Colonic mucosa (tissue), 4 donors: Measurements from ENCODE around the gene LRP1B. TPM values are rescaled to one million over a fixed set of nuclear protein-coding genes. Genes with fewer than 3 reads are reported as not detected.

Experiments
- DNase-seq: peaks from one replicate; pipeline ENCODE4 v3.0.0-alpha.2; 2020
- H3K27ac ChIP-seq: fragments of 200-600 bp; one replicate; pipeline ENCODE4 v1.8.0; 2021
- H3K27me3 ChIP-seq: fragments of 200-600 bp; one replicate; pipeline ENCODE4 v1.8.0; 2021
- H3K36me3 ChIP-seq: fragments of 200-600 bp; one replicate; pipeline ENCODE4 v1.8.0; 2021
- H3K4me1 ChIP-seq: fragments of 200-600 bp; one replicate; pipeline ENCODE4 v1.8.0; 2021; ENCODE audit warnings: mild to moderate bottlenecking
- H3K4me3 ChIP-seq: fragments of 200-600 bp; one replicate; pipeline ENCODE4 v1.8.0; 2021
- H3K9ac ChIP-seq, 2 donors: one replicate each; pipeline ENCODE4 v1.7.0; 2013; ENCODE audit warnings: control low read depth in 2 of 2, low read depth in 2 of 2, low read length in 2 of 2
- H3K9me3 ChIP-seq: fragments of 200-600 bp; one replicate; pipeline ENCODE4 v1.8.0; 2021
- intact Hi-C: fragments of 100-400 bp; cut with DNase I; formaldehyde crosslinking; loops from one replicate; pipeline ENCODE4 v1.14.1; 2022
- total RNA-seq, 2 donors: library from RNA; stranded (reverse); fragmentation: NEBNext Ultra II Directional in 1 of 2; extraction: Animal tissue kit (Norgen Biotek cat#: 25700) in 1 of 2; gene quantifications; one replicate each; pipeline ENCODE4 v1.2.1, GENCODE V29; 2021
- TF ChIP-seq, protein P1 (sequence below): fragments of 200-600 bp; IDR thresholded peaks from one replicate; pipeline ENCODE4 v1.8.0; 2022; ENCODE audit warnings: antibody characterized with exemption, mild to moderate bottlenecking
- donor health status: healthy.
- donor health status: DM: no; HTN: no; CAD: no.
- donor health status: DM: no; HTN: no; CAD: no.

LRP1B gene
- total RNA-seq, 2 donors from 2014 or later: 0.10 to 0.19 TPM

DNA sequence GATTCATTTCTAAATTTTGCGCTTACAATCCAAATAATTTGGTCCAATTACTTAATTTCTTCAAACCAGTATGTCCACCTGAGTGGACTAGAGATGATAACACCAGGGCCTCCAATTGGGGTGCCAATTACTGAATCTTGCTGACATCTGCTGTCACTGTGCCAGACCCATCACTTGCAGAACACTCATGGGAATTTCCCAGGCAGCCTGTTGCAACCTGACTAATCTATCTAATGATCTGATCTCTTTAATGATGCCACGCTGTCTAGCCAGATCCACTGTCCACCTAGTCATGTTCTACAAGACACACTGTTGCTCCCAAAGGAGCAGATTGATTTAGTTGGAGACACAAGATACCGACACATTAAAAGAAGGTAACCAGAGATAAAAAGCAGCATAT, 11.8 kb upstream of the LRP1B start:
- no peak overlapping the region for H3K4me3 ChIP-seq
- TF ChIP-seq, protein P1, sequence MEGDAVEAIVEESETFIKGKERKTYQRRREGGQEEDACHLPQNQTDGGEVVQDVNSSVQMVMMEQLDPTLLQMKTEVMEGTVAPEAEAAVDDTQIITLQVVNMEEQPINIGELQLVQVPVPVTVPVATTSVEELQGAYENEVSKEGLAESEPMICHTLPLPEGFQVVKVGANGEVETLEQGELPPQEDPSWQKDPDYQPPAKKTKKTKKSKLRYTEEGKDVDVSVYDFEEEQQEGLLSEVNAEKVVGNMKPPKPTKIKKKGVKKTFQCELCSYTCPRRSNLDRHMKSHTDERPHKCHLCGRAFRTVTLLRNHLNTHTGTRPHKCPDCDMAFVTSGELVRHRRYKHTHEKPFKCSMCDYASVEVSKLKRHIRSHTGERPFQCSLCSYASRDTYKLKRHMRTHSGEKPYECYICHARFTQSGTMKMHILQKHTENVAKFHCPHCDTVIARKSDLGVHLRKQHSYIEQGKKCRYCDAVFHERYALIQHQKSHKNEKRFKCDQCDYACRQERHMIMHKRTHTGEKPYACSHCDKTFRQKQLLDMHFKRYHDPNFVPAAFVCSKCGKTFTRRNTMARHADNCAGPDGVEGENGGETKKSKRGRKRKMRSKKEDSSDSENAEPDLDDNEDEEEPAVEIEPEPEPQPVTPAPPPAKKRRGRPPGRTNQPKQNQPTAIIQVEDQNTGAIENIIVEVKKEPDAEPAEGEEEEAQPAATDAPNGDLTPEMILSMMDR: no peak
- intact Hi-C loops: no loop called here
- no peaks in the 10 kb centered on the region for H3K27me3 ChIP-seq
- DNase-seq: no peak
- H3K27ac ChIP-seq: no peak overlapping the region
- H3K9ac ChIP-seq: no peak overlapping the region
- H3K9me3 ChIP-seq: no peaks in the 10 kb centered on the region
- no peaks in the 10 kb centered on the region for H3K36me3 ChIP-seq
- H3K4me1 ChIP-seq: no peaks in the 10 kb centered on the region

DNA sequence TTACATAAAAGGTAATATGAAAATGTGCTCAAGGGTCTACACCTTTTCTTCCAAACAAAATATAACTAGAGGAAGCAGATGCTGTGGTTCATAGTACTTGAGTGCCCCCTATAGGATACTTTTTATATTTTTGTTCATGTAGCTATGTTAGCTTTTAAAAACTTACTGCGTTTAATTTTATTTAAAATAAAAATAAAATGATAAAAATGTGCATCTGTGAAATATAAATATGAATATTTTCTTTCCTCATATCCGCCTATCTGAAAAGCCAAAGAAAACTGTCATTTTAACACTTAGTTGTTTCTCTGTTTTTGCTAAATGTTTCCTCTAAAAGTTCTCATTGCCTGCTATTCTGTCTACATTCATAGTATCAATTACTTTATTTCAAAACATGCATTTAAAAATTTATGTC, 9.6 kb upstream of the LRP1B start:
- DNase-seq: no peak

DNA sequence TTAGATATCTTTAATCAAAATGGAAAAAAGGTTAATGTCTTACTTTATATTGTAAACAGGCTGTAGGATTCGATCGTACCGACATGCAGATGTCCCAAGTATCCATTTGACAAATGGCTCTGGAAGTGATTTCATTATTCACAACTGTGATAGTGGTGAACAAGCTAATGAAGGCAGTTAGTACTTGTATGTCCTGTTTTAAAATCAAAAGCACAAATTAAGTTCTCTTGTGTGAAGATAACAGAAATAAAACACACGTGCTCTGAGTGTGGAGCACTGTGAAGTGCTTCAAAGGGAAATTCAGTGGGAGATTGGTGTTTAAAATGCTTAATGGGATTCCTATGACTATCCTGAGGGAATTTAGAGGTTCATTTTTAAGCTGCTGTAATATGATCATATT, 8.6 kb upstream of the LRP1B start:
- Histone ChIP-seq H3K27ac (no peak overlapping the region), H3K9ac (no peak overlapping the region), H3K36me3 (no peaks in the 10 kb centered on the region), H3K4me1 (no peaks in the 10 kb centered on the region), H3K27me3 (no peaks in the 10 kb centered on the region), H3K9me3 (no peaks in the 10 kb centered on the region), H3K4me3 (no peak overlapping the region)
- TF ChIP-seq, protein P1: no peak
- intact Hi-C loops: no loop called here
- no peak for DNase-seq

More for the DNA sequence above, 9.6 kb upstream of the LRP1B start:
- TF ChIP-seq, protein P1: peak; percentile 40
- Histone ChIP-seq H3K27ac (no peak overlapping the region), H3K27me3 (no peaks in the 10 kb centered on the region), H3K9ac (no peak overlapping the region), H3K36me3 (no peaks in the 10 kb centered on the region), H3K9me3 (no peaks in the 10 kb centered on the region), H3K4me3 (no peak overlapping the region), H3K4me1 (no peaks in the 10 kb centered on the region)
- intact Hi-C loops: no loop called here

DNA sequence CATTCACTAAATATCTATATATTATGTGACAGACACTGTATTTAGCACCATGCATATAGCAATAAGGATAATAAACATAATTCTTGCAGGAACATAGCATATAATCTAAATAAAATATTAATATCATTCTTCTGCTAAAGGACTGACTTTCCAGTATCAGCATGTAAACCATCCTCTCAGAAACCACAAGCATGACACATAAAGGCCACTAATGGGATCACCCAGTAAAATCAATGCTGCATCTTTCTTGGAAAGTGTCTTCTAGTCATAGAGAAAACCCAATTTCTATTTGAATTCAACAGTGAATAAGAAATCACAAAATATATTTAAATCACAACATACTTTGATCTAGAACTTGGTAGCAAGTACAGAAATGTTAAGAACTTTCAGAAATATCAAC, 5.8 kb upstream of the LRP1B start:
- Histone ChIP-seq H3K27ac (no peak overlapping the region), H3K27me3 (no peaks in the 10 kb centered on the region), H3K36me3 (no peaks in the 10 kb centered on the region), H3K9ac (no peak overlapping the region), H3K9me3 (no peaks in the 10 kb centered on the region), H3K4me1 (no peaks in the 10 kb centered on the region), H3K4me3 (no peak overlapping the region)
- intact Hi-C loops: no loop called here
- TF ChIP-seq, protein P1: no peak
- no peak for DNase-seq

DNA sequence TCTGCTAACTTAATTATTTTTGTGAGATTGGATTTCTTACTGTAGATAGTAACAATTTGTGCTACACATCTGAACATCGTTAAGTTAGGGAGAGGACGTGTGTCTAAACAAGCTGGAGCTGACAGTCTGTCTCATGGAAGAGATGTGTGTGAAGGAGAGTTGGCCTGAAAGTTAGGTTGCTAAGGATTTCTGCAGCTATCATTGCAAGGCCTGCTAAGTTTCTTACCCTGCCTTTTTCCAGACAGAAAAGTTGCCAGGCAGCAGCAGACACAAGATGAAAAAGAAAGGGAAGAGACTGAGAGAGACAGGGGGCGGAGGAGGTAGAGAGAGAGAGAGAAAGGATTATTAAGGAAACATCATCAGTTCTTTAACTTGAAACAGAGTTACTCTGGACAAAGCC, 4.1 kb upstream of the LRP1B start:
- no peak for DNase-seq
- Histone ChIP-seq H3K36me3 (no peaks in the 10 kb centered on the region), H3K9me3 (no peaks in the 10 kb centered on the region), H3K4me3 (no peak overlapping the region), H3K27me3 (peaks cover 8% of the 10 kb centered on the region), H3K4me1 (peaks cover 3% of the 10 kb centered on the region), H3K27ac (no peak overlapping the region), H3K9ac (no peak overlapping the region)
- intact Hi-C loops: no loop called here
- TF ChIP-seq, protein P1: no peak
